Medulla oblongata (tissue), 1 donor: ENCODE measurements around the gene FBXW11.
"Not testable (repeated sequence)": the region's sequence is repeated elsewhere in the genome, so short reads cannot be mapped to it uniquely, and the experiment has no call there.

Experiments used
- DNase-seq: peaks from one replicate; pipeline ENCODE4 v3.0.0-alpha.2; 2015; ENCODE audit errors: extremely low spot score

Gene FBXW11

DNA sequence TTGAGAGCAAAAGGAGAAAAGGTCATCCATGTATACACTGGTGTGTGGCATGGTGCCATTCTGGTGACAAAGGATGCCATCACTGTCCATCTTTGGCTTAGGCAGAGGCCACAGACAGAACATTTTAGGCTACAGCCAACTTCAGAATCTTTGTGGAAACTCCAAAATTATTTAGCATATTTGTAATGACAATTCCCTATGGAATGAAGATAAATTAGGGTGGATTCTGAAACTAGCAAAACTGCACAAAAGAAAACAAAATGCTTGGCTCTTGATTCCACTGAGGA is 92.5 kb downstream of the FBXW11 start:
- no peak for DNase-seq

DNA sequence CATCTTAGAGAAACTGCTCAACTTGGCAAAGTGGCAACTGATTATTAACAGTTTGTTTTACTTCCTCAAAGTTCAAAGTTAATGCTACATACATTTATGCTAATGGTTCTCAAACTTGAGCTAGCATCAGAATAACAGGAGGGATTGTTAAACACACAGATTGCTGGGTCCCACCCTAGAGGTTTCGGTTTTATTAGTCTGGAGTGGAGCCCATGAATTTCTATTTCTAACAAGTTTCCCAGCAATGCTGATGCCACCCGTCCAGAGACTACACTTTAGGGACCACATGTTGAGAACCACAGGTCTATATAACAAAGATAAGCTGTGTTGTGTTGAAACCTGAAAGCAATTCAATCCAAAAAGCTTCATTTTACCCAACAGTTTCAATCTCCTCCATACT is 95.3 kb downstream of the FBXW11 start:
- DNase-seq, result no peak

DNA sequence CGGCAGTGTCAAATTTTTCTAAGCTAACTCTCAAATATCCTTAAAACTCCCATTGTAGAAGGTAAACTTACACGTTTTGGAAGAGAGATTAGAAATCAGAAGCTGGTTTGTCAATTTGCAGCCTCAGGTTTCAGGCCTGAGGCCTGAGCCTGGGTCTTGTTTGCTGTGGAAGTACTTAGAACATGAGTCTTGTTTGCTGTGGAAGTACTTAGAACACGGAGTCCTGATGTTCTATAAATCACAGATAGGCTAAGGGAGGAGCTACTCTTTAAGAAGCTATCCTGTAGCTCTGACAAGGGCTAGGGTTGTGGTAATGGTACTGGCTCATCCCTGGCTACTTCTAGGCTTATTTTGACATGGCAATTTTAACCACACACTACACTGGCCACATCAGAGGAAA is 97.8 kb downstream of the FBXW11 start:
- DNase-seq, result no peak

- peak; percentile 78 for DNase-seq
These were observed 98.6 kb downstream of the FBXW11 start for GRCh38 chr5:171907725-171908343.

DNA sequence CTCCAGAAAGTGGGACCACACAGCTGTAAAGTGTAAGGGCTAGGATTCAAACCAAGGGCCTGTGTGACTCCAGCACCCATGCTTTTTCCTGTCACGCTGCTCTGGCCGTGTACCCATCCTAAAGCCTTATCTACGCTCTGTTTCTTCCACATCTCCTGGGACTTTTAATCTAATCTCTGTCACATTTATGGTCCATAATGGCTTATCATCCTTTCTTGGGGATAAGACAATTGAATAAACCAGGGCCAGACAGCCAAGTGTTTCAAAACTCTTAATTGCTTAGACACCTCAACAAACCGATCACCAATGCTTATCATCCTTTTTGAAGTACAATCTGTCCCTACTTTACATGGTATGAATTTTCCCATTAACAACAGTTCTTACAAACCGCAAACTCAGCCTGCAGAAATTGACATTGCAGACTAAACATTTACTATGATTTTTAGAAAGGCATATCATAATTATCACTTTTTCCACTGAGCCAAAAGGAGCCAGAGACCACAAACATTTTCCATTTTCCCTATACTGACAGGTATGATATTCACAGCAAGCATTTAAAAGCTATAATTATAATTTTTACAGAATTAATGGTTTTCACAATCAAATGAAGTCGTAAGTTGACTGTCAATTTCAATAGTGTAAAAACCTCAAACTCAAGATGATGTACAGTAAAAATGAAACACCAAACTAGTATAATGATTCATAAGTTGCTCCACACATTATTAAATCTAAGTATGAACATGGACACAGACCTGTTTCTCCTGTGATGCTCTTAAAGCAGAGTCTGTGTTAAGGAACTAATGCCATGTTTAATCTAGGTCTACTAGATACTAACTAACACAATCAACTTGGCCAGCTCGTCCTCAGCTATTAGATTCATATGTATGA is 99.5 kb downstream of the FBXW11 start:
- DNase-seq, result no peak

DNA sequence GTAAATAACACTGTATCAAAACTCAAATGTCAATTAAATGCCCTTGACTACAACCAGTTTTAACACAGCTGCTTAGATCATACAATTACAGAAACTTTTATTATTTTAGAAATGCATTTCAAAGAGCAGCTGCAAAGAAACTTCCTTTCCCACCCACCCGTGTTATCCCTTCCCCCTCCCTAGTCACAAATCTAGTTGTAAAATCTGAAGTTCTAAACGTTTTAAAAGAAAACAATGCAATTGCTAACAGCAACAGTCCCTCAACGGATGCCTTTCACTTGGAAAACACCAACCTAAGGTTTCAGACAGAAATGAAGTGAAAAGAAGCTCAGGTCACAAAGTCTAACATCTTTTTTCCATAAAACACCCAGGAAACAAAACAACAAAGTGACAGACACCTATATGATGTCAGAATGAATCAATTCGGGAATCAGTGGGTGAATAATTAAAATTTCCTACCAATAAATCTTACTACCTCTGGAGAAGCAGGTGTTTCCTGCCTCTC is 100.3 kb downstream of the FBXW11 start:
- no peak for DNase-seq

DNA sequence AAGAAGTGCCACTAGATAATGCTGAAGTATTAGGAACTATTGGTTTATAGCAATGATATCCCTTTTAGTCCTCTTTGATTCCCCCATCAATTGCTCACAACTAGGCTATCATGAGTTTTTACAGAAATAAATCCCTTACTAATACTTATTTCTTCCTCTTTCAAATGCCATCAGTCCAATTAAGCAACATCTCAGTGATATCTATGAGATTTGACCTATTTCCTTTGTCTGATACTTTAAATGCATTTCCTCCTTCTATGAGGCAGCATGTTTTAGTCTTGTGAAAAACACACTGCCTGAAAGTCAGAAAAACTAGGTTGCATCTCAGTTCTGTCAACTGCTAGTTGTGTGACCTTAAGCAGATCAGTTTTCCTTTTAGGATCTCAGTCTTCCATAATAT is 101.6 kb downstream of the FBXW11 start:
- DNase-seq, result no peak

- no peak for DNase-seq
These were observed 104.7 kb downstream of the FBXW11 start for GRCh38 chr5:171901764-171902163.

GRCh38 chr5:171899792-171900191 is 106.6 kb downstream of the FBXW11 start:
- DNase-seq, result no peak

GRCh38 chr5:171898879-171899278 is 107.6 kb downstream of the FBXW11 start:
- no peak for DNase-seq

DNA sequence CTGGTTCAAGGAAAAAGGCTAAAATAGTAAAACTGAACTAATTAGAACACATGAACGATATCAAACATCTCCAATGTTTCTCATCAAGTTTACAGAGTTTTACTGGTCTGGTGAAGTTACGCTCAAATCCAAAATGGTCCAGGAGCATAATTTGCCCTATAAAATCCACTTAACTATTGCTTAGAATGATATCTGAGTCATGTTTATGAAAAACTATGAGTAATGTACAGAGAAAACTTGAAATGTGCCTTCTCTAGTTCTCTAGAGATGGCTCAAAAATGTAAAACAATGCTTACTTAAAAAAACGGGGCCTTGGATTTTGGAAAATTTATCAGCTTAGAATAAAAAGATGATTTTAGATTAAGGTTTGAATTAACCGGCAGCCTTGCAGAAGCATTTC is 108.1 kb downstream of the FBXW11 start:
- no peak for DNase-seq

- no peak for DNase-seq
These were observed 109.2 kb downstream of the FBXW11 start for GRCh38 chr5:171897231-171897630.

GRCh38 chr5:171895081-171895480 is 111.4 kb downstream of the FBXW11 start:
- DNase-seq, result no peak

DNA sequence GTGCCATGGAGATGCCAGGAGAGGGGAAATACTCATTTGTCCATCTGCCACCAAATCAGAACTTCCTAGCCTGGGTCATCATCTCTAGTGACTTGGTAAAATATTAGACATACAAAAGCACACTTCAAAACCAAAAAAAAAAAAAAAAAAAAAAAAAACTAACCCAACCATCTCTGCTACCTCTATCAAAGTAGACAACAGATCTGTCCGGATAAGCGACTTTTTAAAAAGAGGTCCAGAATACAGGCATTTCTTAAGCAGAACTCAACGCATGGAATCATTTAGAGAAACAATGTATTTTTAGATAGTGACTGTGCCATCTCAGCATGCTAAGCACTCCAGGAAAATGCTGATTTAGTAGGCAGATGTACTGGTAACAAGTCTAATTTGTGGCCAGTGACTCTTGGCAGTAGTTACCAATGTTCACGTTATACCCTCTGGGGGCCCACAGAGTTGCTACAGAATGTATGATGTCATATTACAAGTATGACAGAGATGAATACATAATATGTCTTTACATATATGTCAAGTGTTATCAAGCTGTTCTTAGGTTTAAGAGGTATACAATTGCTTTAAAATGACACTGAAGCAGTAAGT is 113.0 kb downstream of the FBXW11 start:
- DNase-seq, result no peak

DNA sequence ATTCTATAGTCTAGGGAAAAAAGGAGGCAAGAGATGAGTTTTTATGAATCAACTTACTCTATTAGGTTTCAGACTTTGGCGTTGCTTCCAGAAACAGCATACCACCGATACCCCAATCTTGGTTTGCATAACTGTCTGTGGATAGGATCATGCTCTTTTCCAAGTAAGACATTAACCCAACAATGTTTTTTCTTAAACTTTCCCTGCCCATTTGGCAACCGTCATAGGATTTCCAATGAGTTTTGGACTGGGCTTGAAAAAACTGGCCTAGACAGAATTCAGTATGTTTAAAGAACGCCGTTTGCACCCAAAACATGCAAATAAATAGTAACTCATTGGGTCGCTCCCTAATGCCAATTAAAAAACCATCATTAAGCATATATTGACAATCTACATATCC is 114.8 kb downstream of the FBXW11 start:
- DNase-seq, result no peak

DNA sequence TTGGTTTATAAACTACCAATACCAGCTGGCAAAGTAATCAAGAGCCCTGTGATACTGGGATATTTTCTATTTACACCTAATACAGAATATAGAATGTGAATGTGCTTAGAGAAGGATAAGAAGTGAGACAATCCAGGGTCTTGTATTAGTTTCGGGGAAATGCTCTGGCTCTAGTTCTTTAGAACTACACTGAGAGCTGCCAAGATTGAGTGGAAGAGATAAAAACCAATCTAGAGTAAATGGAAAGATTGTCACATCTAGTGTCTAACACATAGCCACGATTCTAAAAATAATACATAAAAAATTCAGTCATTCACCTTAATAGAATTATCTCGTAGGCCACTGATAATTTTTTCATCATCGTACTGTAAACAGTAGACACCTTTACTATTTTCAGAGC is 115.3 kb downstream of the FBXW11 start:
- no peak for DNase-seq

- DNase-seq, result no peak
These were observed 118.4 kb downstream of the FBXW11 start for GRCh38 chr5:171888051-171888481.

GRCh38 chr5:171886037-171886436 is 120.4 kb downstream of the FBXW11 start:
- not testable (repeated sequence) for DNase-seq

DNA sequence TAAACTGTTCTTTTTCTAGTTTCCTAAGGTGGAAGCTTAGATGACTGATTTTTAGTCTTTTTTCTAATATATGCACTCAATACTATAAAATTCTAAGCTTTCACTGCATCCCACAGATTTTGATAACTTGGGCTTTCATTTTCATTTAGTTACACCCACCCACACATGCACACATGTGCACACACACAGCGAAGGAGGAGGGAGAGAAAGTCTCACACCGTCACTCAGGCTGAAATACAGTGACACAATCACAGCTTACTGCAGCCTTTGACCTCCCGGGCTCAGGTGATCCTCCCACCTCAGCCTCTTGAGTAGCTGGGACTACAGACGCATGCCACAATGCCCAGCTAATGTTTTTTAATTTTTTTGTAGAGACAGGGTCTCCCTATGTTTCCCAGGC is 124.3 kb downstream of the FBXW11 start:
- no peak for DNase-seq

GRCh38 chr5:171874234-171874633 is 132.2 kb downstream of the FBXW11 start:
- no peak for DNase-seq

GRCh38 chr5:171872666-171873065 is 133.8 kb downstream of the FBXW11 start:
- no peak for DNase-seq

- DNase-seq, result no peak
These were observed 134.7 kb downstream of the FBXW11 start for GRCh38 chr5:171871711-171872110.

- no peak for DNase-seq
These were observed 136.5 kb downstream of the FBXW11 start for GRCh38 chr5:171869956-171870355.
